ENCODE results near the gene POLR3H. TPM values are rescaled to one million over a fixed set of nuclear protein-coding genes. Genes with fewer than 3 reads are reported as not detected.

The POLR3H gene
- total and polyA plus RNA-seq, 8 donors = 2.6 to 21.7 (median 12.4) TPM

GRCh38 chr22:41481925-41482318 is 62.3 kb downstream of the POLR3H start:
- H3K27ac ChIP-seq = peak overlapping the region in 4 of 5 donors; percentile 59 to 85 (median 72)
- no peak overlapping the region for H3K4me3 ChIP-seq
- TF ChIP-seq EP300 (IDR thresholded peaks at IDR 0.05) = no peak
- TF ChIP-seq CTCF (IDR thresholded peaks at IDR 0.05) = no peak
- no peak for TF ChIP-seq POLR2AphosphoS5 (IDR thresholded peaks at IDR 0.05)
- no peak for TF ChIP-seq POLR2A (IDR thresholded peaks at IDR 0.05)
- intact Hi-C loops (cut with DNase I; ENCODE audit: low total_unique reads) = no loop called here
- H3K36me3 ChIP-seq = peaks cover 0 to 19% (median 12%) of the 10 kb centered on the region in 4 donors
- no peaks in the 10 kb centered on the region for H3K27me3 ChIP-seq
- no peaks in the 10 kb centered on the region for H3K9me3 ChIP-seq
- DNase-seq = no peak
- WGBS, 5 donors = 56 to 75% (median 67%) methylated on average over 4 to 5 of the region's 5 CpGs
- peaks cover 56 to 98% (median 77%) of the 10 kb centered on the region in 4 donors for H3K4me1 ChIP-seq

GRCh38 chr22:41481131-41481830 is 63.0 kb downstream of the POLR3H start:
- TF ChIP-seq POLR2A (IDR thresholded peaks at IDR 0.05) (no peak), POLR2AphosphoS5 (IDR thresholded peaks at IDR 0.05) (no peak), EP300 (IDR thresholded peaks at IDR 0.05) (no peak), CTCF (IDR thresholded peaks at IDR 0.05) (no peak)
- intact Hi-C loops (cut with DNase I; ENCODE audit: low total_unique reads) = no loop called here
- peak overlapping the region; percentile 1 to 85 (median 62) for H3K27ac ChIP-seq
- WGBS, 5 donors = 74 to 83% (median 79%) methylated on average over 14 to 15 of the region's 15 CpGs
- H3K36me3 ChIP-seq = peaks cover 0 to 21% (median 12%) of the 10 kb centered on the region in 4 donors
- H3K4me1 ChIP-seq = peaks cover 50 to 98% (median 73%) of the 10 kb centered on the region in 4 donors
- H3K9me3 ChIP-seq = no peaks in the 10 kb centered on the region
- no peak for DNase-seq
- no peaks in the 10 kb centered on the region for H3K27me3 ChIP-seq
- no peak overlapping the region for H3K4me3 ChIP-seq

GRCh38 chr22:41480397-41480735 is 63.9 kb downstream of the POLR3H start:
- H3K27ac ChIP-seq = peak overlapping the region in 4 of 5 donors; percentile 59 to 85 (median 72)
- no peak overlapping the region for H3K4me3 ChIP-seq
- no peaks in the 10 kb centered on the region for H3K27me3 ChIP-seq
- H3K4me1 ChIP-seq = peaks cover 48 to 97% (median 70%) of the 10 kb centered on the region in 4 donors
- WGBS, 5 donors = 54 to 66% (median 59%) methylated on average over 7 of the region's 7 CpGs
- TF ChIP-seq CTCF (IDR thresholded peaks at IDR 0.05) (no peak), POLR2AphosphoS5 (IDR thresholded peaks at IDR 0.05) (no peak), EP300 (IDR thresholded peaks at IDR 0.05) (no peak), POLR2A (IDR thresholded peaks at IDR 0.05) (no peak)
- intact Hi-C loops (cut with DNase I; ENCODE audit: low total_unique reads) = no loop called here
- peaks cover 0 to 25% (median 13%) of the 10 kb centered on the region in 4 donors for H3K36me3 ChIP-seq
- DNase-seq = peak in 1 of 2 donors; percentile 62
- H3K9me3 ChIP-seq = no peaks in the 10 kb centered on the region

- peak in 1 of 2 donors; percentile 51 for DNase-seq
- Histone ChIP-seq H3K9me3 (no peaks in the 10 kb centered on the region), H3K4me1 (peaks cover 44 to 95% (median 69%) of the 10 kb centered on the region in 4 donors), H3K27ac (peak overlapping the region in 4 of 5 donors; percentile 59 to 85 (median 72)), H3K27me3 (no peaks in the 10 kb centered on the region), H3K4me3 (no peak overlapping the region), H3K36me3 (peaks cover 0 to 27% (median 14%) of the 10 kb centered on the region in 4 donors)
- 54 to 80% (median 70%) methylated on average over 5 to 6 of the region's 6 CpGs for WGBS, 5 donors
- TF ChIP-seq CTCF (IDR thresholded peaks at IDR 0.05) = no peak
- TF ChIP-seq EP300 (IDR thresholded peaks at IDR 0.05) = no peak
- TF ChIP-seq POLR2AphosphoS5 (IDR thresholded peaks at IDR 0.05) = peak in 1 of 3 donors; percentile 39
- no peak for TF ChIP-seq POLR2A (IDR thresholded peaks at IDR 0.05)
- intact Hi-C loops (cut with DNase I; ENCODE audit: low total_unique reads) = no loop called here
Measured at GRCh38 chr22:41479671-41480396, 64.4 kb downstream of the POLR3H start.
